GM23338 (cell line): ENCODE measurements around the gene UBXN4. TPM values are rescaled to one million over a fixed set of nuclear protein-coding genes. Genes with fewer than 3 reads are reported as not detected.

Source experiments
- ATAC-seq: fragments of 200-7000 bp; cut with Tn5 transposase; 3 replicates; pipeline ENCODE4 v1.9.1; 2020
- DNase-seq: peaks from one replicate; pipeline ENCODE4 v3.0.0-alpha.2; 2015; ENCODE audit warnings: low spot score
- H2AFZ ChIP-seq: fragments of 200-600 bp; sonication (generic); 2 replicates; pipeline ENCODE4 v1.8.0; 2016; ENCODE audit warnings: antibody characterized with exemption, mild to moderate bottlenecking, moderate library complexity
- H3F3A ChIP-seq: fragments of 200-600 bp; sonication (generic); replicated peaks from 2 replicates; pipeline ENCODE4 v1.8.0; 2017; ENCODE audit warnings: antibody characterized with exemption, mixed run types, low read depth
- H3K27ac ChIP-seq: fragments of 200-600 bp; sonication (generic); 2 replicates; pipeline ENCODE4 v1.6.1; 2016; ENCODE audit warnings: low read depth
- H3K27me3 ChIP-seq: fragments of 200-600 bp; sonication (generic); 2 replicates; pipeline ENCODE4 v1.8.0; 2016; ENCODE audit warnings: mild to moderate bottlenecking, mixed run types, moderate library complexity; ENCODE audit not compliant: insufficient read depth
- H3K36me3 ChIP-seq: fragments of 200-600 bp; sonication (generic); 2 replicates; pipeline ENCODE4 v1.8.0; 2016; ENCODE audit warnings: mild to moderate bottlenecking; ENCODE audit not compliant: insufficient read depth
- H3K4me1 ChIP-seq: fragments of 200-600 bp; sonication (generic); 2 replicates; pipeline ENCODE4 v1.8.0; 2016; ENCODE audit warnings: mild to moderate bottlenecking, moderate library complexity; ENCODE audit not compliant: insufficient read depth
- H3K4me2 ChIP-seq: fragments of 200-600 bp; sonication (generic); 2 replicates; pipeline ENCODE4 v1.7.1; 2017; ENCODE audit warnings: mixed run types
- H3K4me3 ChIP-seq: fragments of 200-600 bp; sonication (generic); 2 replicates; pipeline ENCODE4 v1.6.1; 2016; ENCODE audit warnings: mixed run types
- H3K79me2 ChIP-seq: fragments of 200-600 bp; sonication (generic); replicated peaks from 2 replicates; pipeline ENCODE4 v1.8.0; 2017; ENCODE audit warnings: mild to moderate bottlenecking; ENCODE audit not compliant: insufficient read depth
- H3K9me2 ChIP-seq: fragments of 200-600 bp; sonication (generic); 2 replicates; pipeline ENCODE4 v1.8.0; 2017; ENCODE audit not compliant: insufficient read depth
- H4K20me1 ChIP-seq: fragments of 200-600 bp; sonication (generic); replicated peaks from 2 replicates; pipeline ENCODE4 v1.8.0; 2017; ENCODE audit warnings: mild to moderate bottlenecking; ENCODE audit not compliant: insufficient read depth
- H3K27ac Mint-ChIP-seq: 2 replicates; pipeline ENCODE4 v1.8.0; 2020; ENCODE audit warnings: inconsistent platforms, mild to moderate bottlenecking, moderate library complexity, mixed read lengths
- H3K27me3 Mint-ChIP-seq: 3 replicates; pipeline ENCODE4 v1.8.0; 2022; ENCODE audit warnings: low read depth, mild to moderate bottlenecking, moderate library complexity, mixed read lengths, inconsistent platforms; ENCODE audit not compliant: insufficient read depth, poor library complexity
- H3K36me3 Mint-ChIP-seq: 3 replicates; pipeline ENCODE4 v1.8.0; 2021; ENCODE audit warnings: low read depth, mild to moderate bottlenecking, inconsistent platforms, moderate library complexity, mixed read lengths
- H3K4me1 Mint-ChIP-seq: 3 replicates; pipeline ENCODE4 v1.8.0; 2020; ENCODE audit warnings: mild to moderate bottlenecking, inconsistent platforms, mixed read lengths
- H3K4me3 Mint-ChIP-seq: 3 replicates; pipeline ENCODE4 v1.8.0; 2021; ENCODE audit warnings: moderate library complexity, mild to moderate bottlenecking, inconsistent platforms, mixed read lengths
- H3K9me3 Mint-ChIP-seq: 3 replicates; pipeline ENCODE4 v1.8.0; 2020; ENCODE audit warnings: moderate library complexity, mild to moderate bottlenecking, inconsistent platforms, mixed read lengths
- CREB1 ChIP-seq: fragments of 250-450 bp; sonication (Bioruptor Pico); IDR thresholded peaks from 2 replicates; pipeline ENCODE4 v1.5.0; 2020; ENCODE audit warnings: low read depth, mild to moderate bottlenecking, moderate library complexity
- EZH2 ChIP-seq: fragments of 200-600 bp; sonication (generic); IDR thresholded peaks from one replicate; pipeline ENCODE4 v1.8.0; 2017; ENCODE audit warnings: antibody characterized with exemption, mild to moderate bottlenecking, low read depth; ENCODE audit not compliant: unreplicated experiment
- EZH2phosphoT487 ChIP-seq: fragments of 200-600 bp; sonication (generic); IDR thresholded peaks from one replicate; pipeline ENCODE4 v1.8.1; 2018; ENCODE audit warnings: antibody characterized with exemption; ENCODE audit not compliant: unreplicated experiment
- JUNB ChIP-seq: IDR thresholded peaks from one replicate; pipeline ENCODE4 v1.6.1; 2016; ENCODE audit warnings: antibody characterized with exemption; ENCODE audit not compliant: unreplicated experiment
- NANOG ChIP-seq: IDR thresholded peaks from 2 replicates; pipeline ENCODE4 v1.6.1; 2016; ENCODE audit warnings: antibody characterized with exemption, borderline replicate concordance
- POLR2AphosphoS5 ChIP-seq: IDR thresholded peaks from 2 replicates; pipeline ENCODE4 v1.6.1; 2016; ENCODE audit warnings: antibody characterized with exemption, low read depth
- STAT1 ChIP-seq: IDR thresholded peaks from one replicate; pipeline ENCODE4 v1.6.1; 2016; ENCODE audit warnings: antibody characterized with exemption; ENCODE audit not compliant: unreplicated experiment
- ZNF114 ChIP-seq: fragments of 250-450 bp; sonication (Bioruptor Pico); IDR thresholded peaks from 2 replicates; pipeline ENCODE4 v1.5.0; 2020; ENCODE audit warnings: mild to moderate bottlenecking, moderate library complexity
- ZNF331 ChIP-seq: fragments of 250-450 bp; sonication (Bioruptor Pico); IDR thresholded peaks from 2 replicates; pipeline ENCODE4 v1.5.0; 2020; ENCODE audit warnings: low read depth, mild to moderate bottlenecking, moderate library complexity
- polyA plus RNA-seq: library from polyadenylated mRNA; unstranded; fragments of >200 nt; fragmentation: Nextera tagmentation; extraction: Ambion mirVana; gene quantifications from 2 replicates; pipeline ENCODE4 v1.2.1, GENCODE V29; 2016
- total RNA-seq: library from RNA; depleted of rRNA; stranded (reverse); fragments of >200 nt; shearing (Covaris generic); gene quantifications from 2 replicates; pipeline ENCODE4 v1.2.3, GENCODE V29; 2014
- TF ChIP-seq, protein P1 (sequence below): IDR thresholded peaks from one replicate; pipeline ENCODE4 v1.6.1; 2018; ENCODE audit warnings: antibody characterized with exemption; ENCODE audit not compliant: unreplicated experiment
- TF ChIP-seq, protein P2 (sequence below): IDR thresholded peaks from 2 replicates; pipeline ENCODE4 v1.6.1; 2016; ENCODE audit warnings: antibody characterized with exemption
- TF ChIP-seq, protein P3 (sequence below): fragments of 250-450 bp; sonication (Bioruptor Pico); IDR thresholded peaks from 2 replicates; pipeline ENCODE4 v1.5.0; 2020; ENCODE audit warnings: mild to moderate bottlenecking, moderate library complexity
- TF ChIP-seq, protein P4 (sequence below), 2 experiments: fragments of 200-600 bp in 1 of 2; sonication (generic) in 1 of 2; conservative IDR thresholded peaks; 2 replicates each; pipeline versions ENCODE4 v1.5.1 to v1.6.1; 2016 to 2017; ENCODE audit warnings: antibody characterized with exemption in 2 of 2, low read depth in 2 of 2, mild to moderate bottlenecking in 2 of 2, moderate library complexity in 1 of 2

The UBXN4 gene
- total and polyA plus RNA-seq, 2 experiments from 2014 or later, result 57.6 to 226 TPM

DNA sequence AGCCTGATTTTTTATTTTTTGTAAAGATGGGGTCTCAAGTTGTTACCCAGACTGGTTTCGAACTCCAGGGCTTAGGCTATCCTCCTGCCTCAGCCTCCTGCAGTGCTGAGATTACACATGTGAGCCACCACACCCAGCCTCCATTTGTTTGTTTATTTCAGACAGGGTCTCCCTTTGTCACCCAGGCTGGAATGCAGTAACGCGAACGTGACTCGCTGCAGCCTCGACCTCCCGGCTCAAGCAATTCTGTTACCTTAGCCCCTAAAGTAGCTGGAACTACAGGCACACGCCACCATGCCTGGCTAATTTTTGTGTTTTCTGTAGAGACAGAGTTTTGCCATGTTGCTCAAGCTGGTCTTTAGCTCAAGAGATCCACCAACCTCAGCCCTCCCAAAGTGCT lies 27.2 kb downstream of the UBXN4 start:
- H3K27ac Mint-ChIP-seq, result peak overlapping the region; percentile 44; the same call in 1 of the 2 replicates
- Histone ChIP-seq H2AFZ (no peak overlapping the region), H3K4me3 (no peak overlapping the region), H3K27me3 (no peaks in the 10 kb centered on the region), H4K20me1 (peaks cover 11% of the 10 kb centered on the region), H3K27ac (peak overlapping the region; percentile 30; the same call in 1 of the 2 replicates), H3K4me2 (no peak overlapping the region), H3K79me2 (no peaks in the 10 kb centered on the region; the same call in 1 of the 2 replicates), H3K36me3 (peaks cover 64% of the 10 kb centered on the region), H3K4me1 (no peaks in the 10 kb centered on the region), H3F3A (0 out of 2 replicates have a peak, but pooled peaks cover 2% of the 10 kb centered on the region), H3K9me2 (no peaks in the 10 kb centered on the region)
- H3K27me3 Mint-ChIP-seq, result peaks cover 4% of the 10 kb centered on the region
- DNase-seq (no peak), ATAC-seq (no peak)
- TF ChIP-seq EZH2, result no peak
- no peak for TF ChIP-seq ZNF331 (CRISPR knock-in tag)
- no peak for TF ChIP-seq EZH2phosphoT487
- TF ChIP-seq ZNF114 (CRISPR knock-in tag), result no peak
- TF ChIP-seq JUNB, result no peak
- no peak for TF ChIP-seq NANOG
- TF ChIP-seq, protein P1, sequence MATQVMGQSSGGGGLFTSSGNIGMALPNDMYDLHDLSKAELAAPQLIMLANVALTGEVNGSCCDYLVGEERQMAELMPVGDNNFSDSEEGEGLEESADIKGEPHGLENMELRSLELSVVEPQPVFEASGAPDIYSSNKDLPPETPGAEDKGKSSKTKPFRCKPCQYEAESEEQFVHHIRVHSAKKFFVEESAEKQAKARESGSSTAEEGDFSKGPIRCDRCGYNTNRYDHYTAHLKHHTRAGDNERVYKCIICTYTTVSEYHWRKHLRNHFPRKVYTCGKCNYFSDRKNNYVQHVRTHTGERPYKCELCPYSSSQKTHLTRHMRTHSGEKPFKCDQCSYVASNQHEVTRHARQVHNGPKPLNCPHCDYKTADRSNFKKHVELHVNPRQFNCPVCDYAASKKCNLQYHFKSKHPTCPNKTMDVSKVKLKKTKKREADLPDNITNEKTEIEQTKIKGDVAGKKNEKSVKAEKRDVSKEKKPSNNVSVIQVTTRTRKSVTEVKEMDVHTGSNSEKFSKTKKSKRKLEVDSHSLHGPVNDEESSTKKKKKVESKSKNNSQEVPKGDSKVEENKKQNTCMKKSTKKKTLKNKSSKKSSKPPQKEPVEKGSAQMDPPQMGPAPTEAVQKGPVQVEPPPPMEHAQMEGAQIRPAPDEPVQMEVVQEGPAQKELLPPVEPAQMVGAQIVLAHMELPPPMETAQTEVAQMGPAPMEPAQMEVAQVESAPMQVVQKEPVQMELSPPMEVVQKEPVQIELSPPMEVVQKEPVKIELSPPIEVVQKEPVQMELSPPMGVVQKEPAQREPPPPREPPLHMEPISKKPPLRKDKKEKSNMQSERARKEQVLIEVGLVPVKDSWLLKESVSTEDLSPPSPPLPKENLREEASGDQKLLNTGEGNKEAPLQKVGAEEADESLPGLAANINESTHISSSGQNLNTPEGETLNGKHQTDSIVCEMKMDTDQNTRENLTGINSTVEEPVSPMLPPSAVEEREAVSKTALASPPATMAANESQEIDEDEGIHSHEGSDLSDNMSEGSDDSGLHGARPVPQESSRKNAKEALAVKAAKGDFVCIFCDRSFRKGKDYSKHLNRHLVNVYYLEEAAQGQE, result no peak
- TF ChIP-seq, protein P2, sequence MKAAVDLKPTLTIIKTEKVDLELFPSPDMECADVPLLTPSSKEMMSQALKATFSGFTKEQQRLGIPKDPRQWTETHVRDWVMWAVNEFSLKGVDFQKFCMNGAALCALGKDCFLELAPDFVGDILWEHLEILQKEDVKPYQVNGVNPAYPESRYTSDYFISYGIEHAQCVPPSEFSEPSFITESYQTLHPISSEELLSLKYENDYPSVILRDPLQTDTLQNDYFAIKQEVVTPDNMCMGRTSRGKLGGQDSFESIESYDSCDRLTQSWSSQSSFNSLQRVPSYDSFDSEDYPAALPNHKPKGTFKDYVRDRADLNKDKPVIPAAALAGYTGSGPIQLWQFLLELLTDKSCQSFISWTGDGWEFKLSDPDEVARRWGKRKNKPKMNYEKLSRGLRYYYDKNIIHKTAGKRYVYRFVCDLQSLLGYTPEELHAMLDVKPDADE, result no peak
- TF ChIP-seq, protein P3, sequence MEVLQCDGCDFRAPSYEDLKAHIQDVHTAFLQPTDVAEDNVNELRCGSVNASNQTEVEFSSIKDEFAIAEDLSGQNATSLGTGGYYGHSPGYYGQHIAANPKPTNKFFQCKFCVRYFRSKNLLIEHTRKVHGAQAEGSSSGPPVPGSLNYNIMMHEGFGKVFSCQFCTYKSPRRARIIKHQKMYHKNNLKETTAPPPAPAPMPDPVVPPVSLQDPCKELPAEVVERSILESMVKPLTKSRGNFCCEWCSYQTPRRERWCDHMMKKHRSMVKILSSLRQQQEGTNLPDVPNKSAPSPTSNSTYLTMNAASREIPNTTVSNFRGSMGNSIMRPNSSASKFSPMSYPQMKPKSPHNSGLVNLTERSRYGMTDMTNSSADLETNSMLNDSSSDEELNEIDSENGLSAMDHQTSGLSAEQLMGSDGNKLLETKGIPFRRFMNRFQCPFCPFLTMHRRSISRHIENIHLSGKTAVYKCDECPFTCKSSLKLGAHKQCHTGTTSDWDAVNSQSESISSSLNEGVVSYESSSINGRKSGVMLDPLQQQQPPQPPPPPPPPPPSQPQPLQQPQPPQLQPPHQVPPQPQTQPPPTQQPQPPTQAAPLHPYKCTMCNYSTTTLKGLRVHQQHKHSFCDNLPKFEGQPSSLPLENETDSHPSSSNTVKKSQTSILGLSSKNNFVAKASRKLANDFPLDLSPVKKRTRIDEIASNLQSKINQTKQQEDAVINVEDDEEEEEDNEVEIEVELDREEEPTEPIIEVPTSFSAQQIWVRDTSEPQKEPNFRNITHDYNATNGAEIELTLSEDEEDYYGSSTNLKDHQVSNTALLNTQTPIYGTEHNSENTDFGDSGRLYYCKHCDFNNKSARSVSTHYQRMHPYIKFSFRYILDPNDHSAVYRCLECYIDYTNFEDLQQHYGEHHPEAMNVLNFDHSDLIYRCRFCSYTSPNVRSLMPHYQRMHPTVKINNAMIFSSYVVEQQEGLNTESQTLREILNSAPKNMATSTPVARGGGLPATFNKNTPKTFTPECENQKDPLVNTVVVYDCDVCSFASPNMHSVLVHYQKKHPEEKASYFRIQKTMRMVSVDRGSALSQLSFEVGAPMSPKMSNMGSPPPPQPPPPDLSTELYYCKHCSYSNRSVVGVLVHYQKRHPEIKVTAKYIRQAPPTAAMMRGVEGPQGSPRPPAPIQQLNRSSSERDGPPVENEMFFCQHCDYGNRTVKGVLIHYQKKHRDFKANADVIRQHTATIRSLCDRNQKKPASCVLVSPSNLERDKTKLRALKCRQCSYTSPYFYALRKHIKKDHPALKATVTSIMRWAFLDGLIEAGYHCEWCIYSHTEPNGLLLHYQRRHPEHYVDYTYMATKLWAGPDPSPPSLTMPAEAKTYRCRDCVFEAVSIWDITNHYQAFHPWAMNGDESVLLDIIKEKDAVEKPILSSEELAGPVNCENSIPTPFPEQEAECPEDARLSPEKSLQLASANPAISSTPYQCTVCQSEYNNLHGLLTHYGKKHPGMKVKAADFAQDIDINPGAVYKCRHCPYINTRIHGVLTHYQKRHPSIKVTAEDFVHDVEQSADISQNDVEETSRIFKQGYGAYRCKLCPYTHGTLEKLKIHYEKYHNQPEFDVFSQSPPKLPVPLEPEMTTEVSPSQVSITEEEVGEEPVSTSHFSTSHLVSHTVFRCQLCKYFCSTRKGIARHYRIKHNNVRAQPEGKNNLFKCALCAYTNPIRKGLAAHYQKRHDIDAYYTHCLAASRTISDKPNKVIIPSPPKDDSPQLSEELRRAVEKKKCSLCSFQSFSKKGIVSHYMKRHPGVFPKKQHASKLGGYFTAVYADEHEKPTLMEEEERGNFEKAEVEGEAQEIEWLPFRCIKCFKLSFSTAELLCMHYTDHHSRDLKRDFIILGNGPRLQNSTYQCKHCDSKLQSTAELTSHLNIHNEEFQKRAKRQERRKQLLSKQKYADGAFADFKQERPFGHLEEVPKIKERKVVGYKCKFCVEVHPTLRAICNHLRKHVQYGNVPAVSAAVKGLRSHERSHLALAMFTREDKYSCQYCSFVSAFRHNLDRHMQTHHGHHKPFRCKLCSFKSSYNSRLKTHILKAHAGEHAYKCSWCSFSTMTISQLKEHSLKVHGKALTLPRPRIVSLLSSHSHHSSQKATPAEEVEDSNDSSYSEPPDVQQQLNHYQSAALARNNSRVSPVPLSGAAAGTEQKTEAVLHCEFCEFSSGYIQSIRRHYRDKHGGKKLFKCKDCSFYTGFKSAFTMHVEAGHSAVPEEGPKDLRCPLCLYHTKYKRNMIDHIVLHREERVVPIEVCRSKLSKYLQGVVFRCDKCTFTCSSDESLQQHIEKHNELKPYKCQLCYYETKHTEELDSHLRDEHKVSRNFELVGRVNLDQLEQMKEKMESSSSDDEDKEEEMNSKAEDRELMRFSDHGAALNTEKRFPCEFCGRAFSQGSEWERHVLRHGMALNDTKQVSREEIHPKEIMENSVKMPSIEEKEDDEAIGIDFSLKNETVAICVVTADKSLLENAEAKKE (CRISPR knock-in tag), result no peak
- TF ChIP-seq, protein P4, sequence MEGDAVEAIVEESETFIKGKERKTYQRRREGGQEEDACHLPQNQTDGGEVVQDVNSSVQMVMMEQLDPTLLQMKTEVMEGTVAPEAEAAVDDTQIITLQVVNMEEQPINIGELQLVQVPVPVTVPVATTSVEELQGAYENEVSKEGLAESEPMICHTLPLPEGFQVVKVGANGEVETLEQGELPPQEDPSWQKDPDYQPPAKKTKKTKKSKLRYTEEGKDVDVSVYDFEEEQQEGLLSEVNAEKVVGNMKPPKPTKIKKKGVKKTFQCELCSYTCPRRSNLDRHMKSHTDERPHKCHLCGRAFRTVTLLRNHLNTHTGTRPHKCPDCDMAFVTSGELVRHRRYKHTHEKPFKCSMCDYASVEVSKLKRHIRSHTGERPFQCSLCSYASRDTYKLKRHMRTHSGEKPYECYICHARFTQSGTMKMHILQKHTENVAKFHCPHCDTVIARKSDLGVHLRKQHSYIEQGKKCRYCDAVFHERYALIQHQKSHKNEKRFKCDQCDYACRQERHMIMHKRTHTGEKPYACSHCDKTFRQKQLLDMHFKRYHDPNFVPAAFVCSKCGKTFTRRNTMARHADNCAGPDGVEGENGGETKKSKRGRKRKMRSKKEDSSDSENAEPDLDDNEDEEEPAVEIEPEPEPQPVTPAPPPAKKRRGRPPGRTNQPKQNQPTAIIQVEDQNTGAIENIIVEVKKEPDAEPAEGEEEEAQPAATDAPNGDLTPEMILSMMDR (conservative IDR thresholded peaks at IDR 0.05; ENCODE audit: low read depth in 2 of 2), result no peak
- TF ChIP-seq STAT1, result no peak
- no peak for TF ChIP-seq POLR2AphosphoS5
- TF ChIP-seq CREB1, result no peak
- peaks cover 83% of the 10 kb centered on the region for H3K36me3 Mint-ChIP-seq
- no peaks in the 10 kb centered on the region for H3K9me3 Mint-ChIP-seq
- H3K4me1 Mint-ChIP-seq, result no peaks in the 10 kb centered on the region
- no peak overlapping the region for H3K4me3 Mint-ChIP-seq
